HEK293T (cell line): ENCODE results near the gene FCGR2B.
"Not testable (repeated sequence)": the region's sequence is repeated elsewhere in the genome, so short reads cannot be mapped to it uniquely, and the experiment has no call there.

ENCODE experiments used
- ARNT ChIP-seq: fragments of 450-650 bp; IDR thresholded peaks from 2 replicates; pipeline ENCODE4 v1.6.1; 2017; ENCODE audit warnings: mild to moderate bottlenecking
- BHLHE40 ChIP-seq: fragments of 450-650 bp; IDR thresholded peaks from 2 replicates; pipeline ENCODE4 v1.6.1; 2016; ENCODE audit warnings: mild to moderate bottlenecking, moderate library complexity, borderline replicate concordance
- CTBP1 ChIP-seq: fragments of 450-650 bp; IDR thresholded peaks from 2 replicates; pipeline ENCODE4 v1.6.1; 2016; ENCODE audit warnings: borderline replicate concordance
- FOXM1 ChIP-seq: fragments of 450-650 bp; IDR thresholded peaks from 2 replicates; pipeline ENCODE4 v1.6.1; 2017; ENCODE audit warnings: mild to moderate bottlenecking, borderline replicate concordance
- SP1 ChIP-seq: fragments of 450-650 bp; IDR thresholded peaks from 2 replicates; pipeline ENCODE4 v1.6.1; 2017

DNA sequence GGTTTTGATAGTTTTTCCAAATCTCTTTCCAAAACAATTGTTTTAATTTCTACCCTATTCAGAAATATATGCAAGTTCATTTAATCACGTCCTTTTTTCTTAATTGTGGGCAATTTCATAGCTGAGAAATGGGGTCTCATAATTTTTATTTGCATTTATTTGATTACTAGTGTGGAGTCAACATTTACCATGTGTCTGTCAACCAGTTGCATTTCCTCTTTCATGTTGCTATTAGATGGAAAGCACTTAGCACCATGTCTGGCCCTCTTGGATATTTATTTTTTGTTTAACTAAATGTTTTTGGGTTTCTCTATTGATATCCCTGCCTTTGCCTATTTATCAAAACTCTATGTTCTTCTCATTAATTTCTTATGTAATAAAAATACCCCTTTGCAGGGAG lies 18.1 kb upstream of the FCGR2B start:
- TF ChIP-seq ARNT, FOXM1, SP1, CTBP1, BHLHE40: not testable (repeated sequence)
